HepG2 (cell line): Measurements from ENCODE around the gene TPM2. TPM values are rescaled to one million over a fixed set of nuclear protein-coding genes. Genes with fewer than 3 reads are reported as not detected.

Experiments used
- ATAC-seq: fragments of 200-7000 bp; cut with Tn5 transposase; 3 replicates; pipeline ENCODE4 v1.9.1; 2020; ENCODE audit warnings: mild to moderate bottlenecking, moderate library complexity
- BruUV-seq: library from RNA; stranded (reverse); fragments of 400-500 nt; replicated peaks from 2 replicates; lab custom pipeline; 2021; lab: Mats Ljungman, UMichigan
- CTCF ChIA-PET: fragments of 300-600 bp; formaldehyde crosslinking; extraction: SDS; loops from one replicate; lab custom pipeline; 2021; ENCODE audit warnings: low total read pairs, inconsistent platforms, low intra/inter-chr PET ratio; lab: Yijun Ruan, JAX
- POLR2A ChIA-PET: fragments of 350-600 bp; sonication (Branson Sonifier 250); formaldehyde crosslinking; loops from one replicate; lab custom pipeline; 2020; ENCODE audit warnings: antibody characterized with exemption, inconsistent platforms; lab: Yijun Ruan, JAX
- DNase-seq: peaks from one replicate; pipeline ENCODE4 v3.0.0-alpha.2; 2015; ENCODE audit warnings: low spot score
- FAIRE-seq: peaks from 3 replicates; lab custom pipeline; 2011; peaks lifted over from hg19 to GRCh38; lab: Jason Lieb, UNC
- H2AFZ ChIP-seq: one replicate; pipeline ENCODE4 v1.6.1; 2011; ENCODE audit warnings: low read length, inconsistent platforms
- H3K27ac ChIP-seq: fragments of 300-600 bp; 3 replicates; pipeline ENCODE4 v1.8.0; 2011; ENCODE audit warnings: mixed run types, mild to moderate bottlenecking, mixed read lengths, low read length, inconsistent platforms; ENCODE audit not compliant: insufficient read depth; ENCODE audit errors: extremely low read length
- H3K27me3 ChIP-seq, 2 experiments: fragments of 200-600 bp in 1 of 2; 2 replicates in 1 of 2; 3 replicates in 1 of 2; pipeline versions ENCODE4 v1.6.0 to v1.8.0; 2011; ENCODE audit warnings: low read length in 2 of 2, mild to moderate bottlenecking in 2 of 2, moderate library complexity in 2 of 2, inconsistent platforms in 1 of 2; ENCODE audit not compliant: insufficient read depth in 2 of 2, control insufficient read depth in 1 of 2
- H3K36me3 ChIP-seq, 2 experiments: fragments of 200-600 bp in 1 of 2; replicated peaks in 1 of 2; 2 replicates in 1 of 2; 3 replicates in 1 of 2; pipeline versions ENCODE4 v1.5.1 to v1.8.0; 2011; ENCODE audit warnings: low read length in 2 of 2, inconsistent platforms in 1 of 2; ENCODE audit not compliant: insufficient read depth in 2 of 2, control insufficient read depth in 1 of 2
- H3K4me1 ChIP-seq: 2 replicates; pipeline ENCODE4 v1.5.1; 2012; ENCODE audit warnings: low read length, inconsistent platforms; ENCODE audit not compliant: insufficient read depth
- H3K4me2 ChIP-seq: 2 replicates; pipeline ENCODE4 v1.6.0; 2011; ENCODE audit warnings: low read depth, low read length, inconsistent platforms
- H3K4me3 ChIP-seq, 3 experiments: fragments of 200-600 bp in 1 of 3; sonication (generic), shearing (Covaris generic) in 1 of 3; replicated peaks in 1 of 3; 2 replicates each; pipeline ENCODE4 v1.5.1; 2011 to 2016; ENCODE audit warnings: low read length in 3 of 3, inconsistent platforms in 2 of 3, low read depth in 2 of 3, mild to moderate bottlenecking in 2 of 3, control low read depth in 1 of 3, mixed read lengths in 1 of 3; ENCODE audit not compliant: insufficient read depth in 1 of 3
- H3K79me2 ChIP-seq: one replicate; pipeline ENCODE4 v1.6.1; 2011; ENCODE audit warnings: low read length, inconsistent platforms; ENCODE audit not compliant: insufficient read depth
- H3K9ac ChIP-seq: 2 replicates; pipeline ENCODE4 v1.6.0; 2011; ENCODE audit warnings: mild to moderate bottlenecking, low read depth, low read length, inconsistent platforms; ENCODE audit not compliant: insufficient read depth
- H3K9me3 ChIP-seq: 2 replicates; pipeline ENCODE4 v1.5.1; 2012; ENCODE audit warnings: mild to moderate bottlenecking, low read length
- H4K20me1 ChIP-seq: 2 replicates; pipeline ENCODE4 v1.6.0; 2011; ENCODE audit warnings: inconsistent platforms, mild to moderate bottlenecking, low read length, moderate library complexity; ENCODE audit not compliant: insufficient read depth
- AGO1 ChIP-seq: fragments of 200-400 bp; formaldehyde crosslinking; IDR thresholded peaks from 2 replicates; pipeline ENCODE4 v1.6.1; 2017; ENCODE audit warnings: mild to moderate bottlenecking, low read depth, low read length, moderate library complexity; ENCODE audit not compliant: poor library complexity, severe bottlenecking
- ETV5 ChIP-seq: IDR thresholded peaks from 2 replicates; pipeline ENCODE4 v1.6.1; 2018; ENCODE audit warnings: missing biosample characterization, missing genetic modification reagents, inconsistent platforms, borderline replicate concordance
- IRF1 ChIP-seq: sonication (generic); formaldehyde crosslinking; IDR thresholded peaks from 2 replicates; pipeline ENCODE4 v1.4.0; 2020; ENCODE audit warnings: low read depth, mild to moderate bottlenecking, missing genetic modification reagents
- NFAT5 ChIP-seq: sonication (generic); formaldehyde crosslinking; IDR thresholded peaks from 2 replicates; pipeline ENCODE4 v1.4.0; 2020; ENCODE audit warnings: missing genetic modification reagents
- POLR2AphosphoS5 ChIP-seq: IDR thresholded peaks from 2 replicates; pipeline ENCODE4 v1.6.1; 2012; ENCODE audit warnings: low read depth, low read length
- SNAI1 ChIP-seq: sonication (generic); formaldehyde crosslinking; IDR thresholded peaks from 2 replicates; pipeline ENCODE4 v1.5.0; 2020; ENCODE audit warnings: mild to moderate bottlenecking, missing genetic modification reagents, borderline replicate concordance
- SOX13 ChIP-seq, 3 experiments: fragments of 450-650 bp in 1 of 3; sonication (generic) in 1 of 3; formaldehyde crosslinking in 1 of 3; IDR thresholded peaks in 2 of 3; conservative IDR thresholded peaks in 1 of 3; 2 replicates each; pipeline versions ENCODE4 v1.5.0 to v1.6.1; 2016 to 2020; ENCODE audit warnings: antibody characterized with exemption in 1 of 3, mild to moderate bottlenecking in 1 of 3, missing compliant biosample characterization in 1 of 3, missing genetic modification reagents in 1 of 3, moderate library complexity in 1 of 3
- ZBTB4 ChIP-seq: sonication (generic); formaldehyde crosslinking; IDR thresholded peaks from 2 replicates; pipeline ENCODE4 v1.4.0; 2020; ENCODE audit warnings: missing genetic modification reagents, mild to moderate bottlenecking, borderline replicate concordance
- ZFP36L1 ChIP-seq: sonication (generic); formaldehyde crosslinking; IDR thresholded peaks from 2 replicates; pipeline ENCODE4 v1.8.0; 2022; ENCODE audit warnings: mild to moderate bottlenecking, missing genetic modification reagents, moderate library complexity
- ZNF124 ChIP-seq: sonication (generic); formaldehyde crosslinking; IDR thresholded peaks from 2 replicates; pipeline ENCODE4 v1.4.0; 2020; ENCODE audit warnings: missing genetic modification reagents
- ZNF274 ChIP-seq: sonication (generic); formaldehyde crosslinking; IDR thresholded peaks from 2 replicates; pipeline ENCODE4 v1.5.1; 2020; ENCODE audit warnings: mild to moderate bottlenecking, missing genetic modification reagents
- ZNF430 ChIP-seq: sonication (generic); formaldehyde crosslinking; IDR thresholded peaks from 2 replicates; pipeline ENCODE4 v1.9.0; 2021; ENCODE audit warnings: mild to moderate bottlenecking, missing genetic modification reagents
- ZNF891 ChIP-seq: sonication (generic); formaldehyde crosslinking; IDR thresholded peaks from 2 replicates; pipeline ENCODE4 v1.5.0; 2020; ENCODE audit warnings: mild to moderate bottlenecking, missing genetic modification reagents
- WGBS: methylation state at CpG from one replicate; pipeline ENCODE4 v1.1.6; 2017; ENCODE audit warnings: low lambda C conversion rate; 5-methylcytosine and 5-hydroxymethylcytosine counted together
- in situ Hi-C: cut with HindIII; loops from 2 replicates; pipeline ENCODE4 v1.10.0; 2017; ENCODE audit warnings: low pct_unique_long_range_greater_than_20kb; ENCODE audit not compliant: extremely low pct_ligation_motif_present
- intact Hi-C: fragments of 100-400 bp; cut with micrococcal nuclease; formaldehyde crosslinking; loops from one replicate; pipeline ENCODE4 v1.10.0; 2022; ENCODE audit not compliant: unreplicated experiment
- polyA plus RNA-seq, 8 experiments: library from polyadenylated mRNA; depleted of rRNA in 3 of 8; stranded (reverse) in 7 of 8; unstranded in 1 of 8; fragments of >200 nt; fragmentation: Illumina TruSeq in 4 of 8; extraction: Trizol in 4 of 8; gene quantifications; 2 replicates each; pipeline versions ENCODE4 v1.2.1 to v1.2.3, GENCODE V29; 2011 to 2016; ENCODE audit warnings: low read depth in 4 of 8, missing spikeins in 1 of 8, mixed read lengths in 1 of 8; ENCODE audit not compliant: insufficient read depth in 1 of 8
- total RNA-seq, 5 experiments: library from RNA; depleted of rRNA; stranded (reverse); fragments of >200 nt; fragmentation: Illumina TruSeq; extraction: Trizol; gene quantifications; 2 replicates each; pipeline ENCODE4 v1.2.3, GENCODE V29; 2016; ENCODE audit warnings: low read depth in 1 of 5

Gene TPM2
- total and polyA plus RNA-seq, 2 of the 13 experiments (the other 11 are each of a cell fraction or from before 2014, with no cell fraction given) = 3.1 to 10.7 TPM

GRCh38 chr9:35659340-35659739 is 30.4 kb downstream of the TPM2 start:
- peaks cover 11% of the 10 kb centered on the region for H3K79me2 ChIP-seq
- no peaks in the 10 kb centered on the region; a peak in 2 of 5 replicates for H3K27me3 ChIP-seq
- no peaks in the 10 kb centered on the region for H4K20me1 ChIP-seq
- ChIA-PET POLR2A (interaction anchor here (1.1 to 6.3 kb wide), 8 partner anchors 10 to 155 kb away, joined by 3 to 68 read pairs (median 30); partner anchors contain the start of genes CREB3, HINT2, TLN1 and TPM2), CTCF (interaction anchor here (1.7 kb wide), 1 partner anchor 37 kb away, joined by 9 read pairs; no protein-coding TSS in a partner anchor)
- WGBS = 92% methylated on average over 3 of the region's 3 CpGs
- H3K4me3 ChIP-seq = peak overlapping the region; percentile 66 to 89 (median 85); a peak in 5 of 6 replicates
- peaks cover 72% of the 10 kb centered on the region for H3K4me1 ChIP-seq
- no peaks in the 10 kb centered on the region for H3K9me3 ChIP-seq
- H3K27ac ChIP-seq = peak overlapping the region; percentile 100
- peak overlapping the region; percentile 82 for H3K4me2 ChIP-seq
- BruUV-seq = no TSS peak
- in situ Hi-C loops = loop anchor here (10.0 kb wide), 1 partner anchor 545 kb away; the partner anchor contains the start of gene ATOSB
- intact Hi-C loops = no loop called here
- H2AFZ ChIP-seq = no peak overlapping the region
- FAIRE-seq = no peak
- no peak for DNase-seq
- H3K36me3 ChIP-seq = peaks cover 8 to 10% of the 10 kb centered on the region in 2 experiments; a peak in 3 of 5 replicates
- no peak for ATAC-seq
- H3K9ac ChIP-seq = peak overlapping the region; percentile 98; the same call in 1 of the 2 replicates
- TF ChIP-seq ZNF274 (CRISPR knock-in tag) (no peak), SNAI1 (CRISPR knock-in tag) (no peak), ETV5 (CRISPR knock-in tag) (no peak), ZFP36L1 (no peak), POLR2AphosphoS5 (no peak), SOX13 (IDR thresholded peaks at IDR 0.05) (no peak), SOX13 (CRISPR knock-in tag; conservative IDR thresholded peaks at IDR 0.05 in 1 of 2, IDR thresholded peaks at IDR 0.05 in 1 of 2) (no peak), ZNF891 (CRISPR knock-in tag) (no peak), ZNF124 (CRISPR knock-in tag) (no peak), ZNF430 (CRISPR knock-in tag) (no peak), NFAT5 (CRISPR knock-in tag) (no peak), IRF1 (no peak), ZBTB4 (CRISPR knock-in tag) (no peak), AGO1 (no peak)
